A172 (cell line): ENCODE data around the gene FZD10. TPM values are rescaled to one million over a fixed set of nuclear protein-coding genes. Genes with fewer than 3 reads are reported as not detected.

ENCODE experiments used
- DNase-seq: peaks from one replicate; pipeline ENCODE4 v3.0.0-alpha.2; 2015; ENCODE audit warnings: low spot score
- total RNA-seq: library from RNA; depleted of rRNA; stranded (reverse); fragments of >200 nt; shearing (Covaris generic); gene quantifications from 2 replicates; pipeline ENCODE4 v1.2.3, GENCODE V29; 2014

FZD10 gene
- total RNA-seq, 1 experiment from 2014 or later, result not detected

DNA sequence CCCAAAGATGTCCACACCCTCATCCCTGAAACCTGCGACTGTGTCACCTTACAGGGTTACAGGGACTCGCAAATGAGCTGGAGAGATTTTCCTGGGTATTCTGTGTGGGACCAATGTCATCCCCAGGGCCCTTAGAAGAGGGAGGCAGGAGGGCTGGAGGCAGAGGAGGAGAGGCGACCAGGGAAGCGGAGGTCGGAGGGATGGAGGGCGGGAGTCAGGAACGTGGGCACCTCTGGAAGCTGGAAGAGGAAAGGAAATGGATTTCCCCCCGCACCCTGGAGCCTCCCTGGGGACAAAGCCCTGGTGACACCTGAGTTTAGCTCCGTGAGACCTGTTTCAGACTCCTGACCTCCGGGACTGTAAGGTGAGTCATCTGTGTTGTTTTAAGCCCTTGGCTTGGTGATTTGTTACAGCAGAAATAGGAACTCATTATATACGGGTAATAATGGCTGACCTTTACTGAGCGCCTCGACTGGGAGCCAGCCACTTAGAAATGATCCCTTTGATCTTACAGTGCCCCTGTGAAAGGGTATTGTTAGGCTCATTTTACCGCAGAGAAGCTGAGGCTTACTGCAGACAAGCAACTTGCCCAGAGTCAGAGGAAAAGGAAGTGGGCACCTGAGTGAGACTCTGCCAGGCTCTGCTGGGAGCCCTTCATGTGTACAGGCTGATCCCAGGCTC lies 29.3 kb upstream of the FZD10 start:
- no peak for DNase-seq

DNA sequence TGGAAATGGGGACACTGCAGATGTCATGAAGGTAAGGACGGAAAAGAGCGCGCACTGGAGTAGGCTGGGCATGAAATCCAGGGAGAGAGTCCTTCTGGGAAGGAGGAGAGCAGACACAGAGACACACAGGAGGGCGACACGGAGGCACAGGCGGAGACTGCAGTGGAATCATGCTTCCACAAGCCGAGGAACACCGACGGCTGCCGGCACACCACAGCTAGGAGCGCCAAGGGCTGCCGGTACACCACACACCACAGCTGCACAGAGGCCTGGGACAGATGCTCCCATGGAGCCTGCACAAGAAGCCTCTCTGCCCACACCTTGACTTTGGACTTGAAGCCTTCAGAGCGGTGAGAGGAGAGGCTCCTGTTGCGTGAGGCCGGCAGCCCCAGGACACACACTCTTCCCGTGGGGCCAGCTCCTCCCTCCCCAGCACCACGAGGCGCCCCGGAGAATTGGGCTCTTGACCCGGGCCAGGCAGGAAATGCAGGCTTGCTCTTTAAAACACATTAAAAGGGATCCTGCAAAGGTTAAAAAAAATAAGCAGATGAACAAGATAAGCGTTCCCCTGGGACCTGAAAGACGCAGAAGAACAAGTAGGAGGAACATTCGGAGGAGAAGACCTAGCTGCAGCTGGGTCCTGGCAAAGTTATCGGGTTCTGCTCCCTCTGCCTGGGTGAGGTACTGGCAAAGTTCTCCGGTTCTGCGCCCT lies 28.3 kb upstream of the FZD10 start:
- no peak for DNase-seq

DNA sequence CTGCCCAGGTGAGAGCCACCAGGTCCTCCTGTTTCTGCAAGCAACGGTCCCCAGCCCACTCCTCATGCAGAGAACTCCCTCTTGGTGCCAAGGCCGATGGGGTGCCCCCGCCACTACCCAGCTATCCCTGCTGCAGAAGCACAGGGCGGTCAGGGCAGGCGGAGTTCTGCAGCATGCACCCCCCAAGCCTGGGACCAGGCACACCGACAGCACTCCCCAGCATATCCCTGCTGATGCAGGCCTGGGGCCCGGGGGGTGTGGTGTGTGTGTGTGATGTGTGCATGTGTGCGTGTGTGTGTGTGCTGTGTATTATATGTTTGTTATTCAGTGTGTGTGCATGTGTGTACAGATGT lies 27.7 kb upstream of the FZD10 start:
- DNase-seq, result no peak

DNA sequence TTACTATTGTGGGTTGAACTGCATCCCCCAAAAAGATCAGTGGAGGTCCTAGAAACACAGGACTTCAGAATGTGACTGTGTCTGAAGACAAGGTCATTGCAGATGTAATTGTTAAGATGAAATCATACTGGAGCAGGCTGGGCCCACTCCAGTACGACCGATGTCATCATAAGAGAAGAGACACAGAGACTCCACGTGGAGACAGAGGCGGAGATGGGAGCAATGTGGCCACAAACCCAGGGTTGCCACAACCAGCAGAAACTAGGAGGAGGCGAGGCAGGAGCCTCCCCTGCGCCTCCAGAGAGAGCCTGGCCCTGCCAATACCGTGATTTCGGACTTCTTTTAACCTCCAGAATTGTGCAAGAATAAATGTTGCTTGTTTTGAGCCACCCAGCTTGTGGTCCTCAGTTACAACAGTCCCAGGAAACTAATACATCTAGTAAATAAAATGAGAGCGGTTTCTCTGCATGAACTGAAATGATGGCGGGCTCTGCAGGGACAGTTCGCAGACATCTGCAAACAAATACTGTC lies 25.7 kb upstream of the FZD10 start:
- DNase-seq, result no peak

DNA sequence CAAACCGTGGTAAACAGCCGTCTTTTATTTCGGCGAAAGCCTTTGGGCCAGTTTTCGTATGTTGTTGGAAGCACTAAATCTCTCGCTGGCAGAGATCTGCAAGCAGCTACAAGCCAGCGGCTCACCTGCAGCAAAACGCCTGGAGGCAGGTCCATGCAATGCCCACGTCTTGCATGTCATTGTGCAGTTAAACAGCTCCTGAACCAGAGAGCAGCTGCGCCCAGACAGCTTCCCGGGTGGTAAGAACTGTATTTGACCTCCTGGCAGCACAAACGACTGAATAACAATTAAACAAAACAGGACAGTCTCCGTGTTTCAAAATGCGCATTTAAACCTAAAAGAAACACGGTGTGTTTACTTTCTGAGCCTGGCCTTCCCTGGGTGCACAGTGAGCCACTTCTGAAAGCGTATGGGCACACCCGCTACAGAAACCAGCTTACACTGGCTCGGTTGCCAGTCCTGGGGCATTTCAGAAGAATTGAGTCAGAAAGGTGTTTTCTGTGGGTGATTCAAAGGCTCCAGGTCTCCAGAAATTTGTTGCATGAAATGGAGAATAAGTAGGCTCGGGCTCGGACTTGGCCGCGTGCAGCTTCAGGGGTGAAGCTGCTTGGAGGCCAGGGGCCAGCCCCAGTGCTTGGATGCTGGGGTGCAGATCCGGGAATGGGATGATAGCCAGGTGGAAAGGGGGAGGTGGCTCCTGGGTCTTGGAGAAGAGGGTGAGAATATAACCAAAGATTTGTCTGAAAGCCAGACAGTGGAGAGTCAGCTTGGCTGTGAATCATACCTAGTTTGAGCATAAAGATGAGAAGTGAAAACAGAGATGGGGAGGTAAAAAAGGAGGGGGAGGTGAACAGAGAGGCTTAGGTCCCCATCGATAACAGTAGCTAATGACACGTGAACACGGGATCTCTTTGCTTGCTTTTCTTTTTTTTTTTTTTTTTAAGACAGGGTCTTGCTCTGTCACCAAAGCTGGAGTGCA lies 24.9 kb upstream of the FZD10 start:
- no peak for DNase-seq

DNA sequence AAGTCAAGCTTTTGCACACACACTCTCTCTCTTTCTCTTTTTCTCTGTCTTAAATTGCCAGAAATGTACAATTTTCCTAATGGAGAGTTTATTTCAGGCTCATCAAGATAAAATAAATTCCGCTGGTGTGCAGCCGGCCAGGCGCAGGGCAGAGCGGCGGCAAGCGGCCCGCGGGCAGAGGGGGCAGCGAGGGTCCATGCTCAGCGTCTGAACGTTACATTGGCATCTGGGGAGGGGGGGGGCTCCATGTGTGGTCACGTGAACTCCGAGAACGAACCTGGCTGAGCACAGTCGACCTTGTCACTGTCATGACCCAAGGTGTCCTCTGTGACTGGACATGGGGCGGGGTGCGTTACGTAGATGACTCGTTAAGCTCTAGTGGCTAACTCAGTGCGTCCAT lies 23.8 kb upstream of the FZD10 start:
- DNase-seq, result no peak

DNA sequence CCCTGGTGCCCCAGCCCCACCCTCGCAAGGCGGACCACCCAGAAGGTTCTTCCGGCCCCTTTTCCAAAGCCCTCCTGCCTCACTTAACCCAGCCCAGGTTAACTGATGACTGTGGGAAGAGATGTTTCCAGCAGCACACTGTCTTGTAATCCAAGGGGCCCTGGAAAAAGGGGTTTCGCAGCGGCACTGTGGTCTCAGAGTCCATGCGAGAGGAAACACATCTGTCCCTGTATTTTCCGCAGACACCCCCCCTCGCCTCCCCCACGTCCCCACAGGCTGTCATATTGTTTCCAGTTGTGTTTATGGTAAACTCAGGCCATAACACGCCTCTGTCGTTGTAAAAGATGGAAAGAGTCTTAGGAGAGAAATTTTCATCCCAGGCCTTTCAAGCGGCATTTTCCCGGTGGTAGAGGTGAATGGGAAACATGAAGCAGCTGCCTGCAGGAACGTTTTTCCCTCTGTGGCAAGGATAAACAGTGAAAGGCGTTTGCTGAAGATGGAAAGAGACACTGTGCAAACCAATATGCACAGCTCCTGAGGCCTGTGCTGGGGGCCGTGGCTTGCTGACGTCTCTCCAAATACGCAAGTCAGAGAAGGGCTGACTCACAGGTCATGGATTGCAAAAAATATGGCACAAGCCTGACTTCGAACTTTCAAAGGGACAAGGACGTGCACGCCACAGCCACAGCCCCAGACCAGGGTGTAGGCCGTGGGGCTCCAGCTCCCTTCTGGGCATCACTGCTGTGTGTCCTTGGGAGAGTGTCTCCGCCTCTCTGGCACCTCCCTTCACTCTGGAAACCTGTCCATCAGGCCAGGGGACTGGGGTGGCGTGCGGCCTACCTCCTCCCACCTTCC lies 22.5 kb upstream of the FZD10 start:
- no peak for DNase-seq

DNA sequence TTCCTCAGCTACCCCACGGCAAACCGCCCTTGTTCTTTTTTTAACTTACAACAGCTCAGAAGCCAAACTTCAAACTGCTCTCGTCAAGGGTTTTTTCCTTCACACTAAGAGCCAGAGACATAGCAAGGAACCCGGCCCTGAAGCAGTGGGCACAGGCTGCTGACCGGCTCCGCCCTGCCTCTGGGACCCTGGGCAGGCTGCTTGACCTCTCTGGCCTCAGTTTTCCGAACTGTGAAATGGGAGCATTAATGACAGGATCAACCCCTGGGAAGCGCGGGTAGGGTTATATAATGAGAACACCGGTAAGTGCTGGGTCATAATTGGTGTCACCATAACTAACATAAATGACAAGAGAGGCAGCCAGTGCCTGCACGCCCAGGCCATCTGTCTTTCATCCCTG lies 21.2 kb upstream of the FZD10 start:
- no peak for DNase-seq

DNA sequence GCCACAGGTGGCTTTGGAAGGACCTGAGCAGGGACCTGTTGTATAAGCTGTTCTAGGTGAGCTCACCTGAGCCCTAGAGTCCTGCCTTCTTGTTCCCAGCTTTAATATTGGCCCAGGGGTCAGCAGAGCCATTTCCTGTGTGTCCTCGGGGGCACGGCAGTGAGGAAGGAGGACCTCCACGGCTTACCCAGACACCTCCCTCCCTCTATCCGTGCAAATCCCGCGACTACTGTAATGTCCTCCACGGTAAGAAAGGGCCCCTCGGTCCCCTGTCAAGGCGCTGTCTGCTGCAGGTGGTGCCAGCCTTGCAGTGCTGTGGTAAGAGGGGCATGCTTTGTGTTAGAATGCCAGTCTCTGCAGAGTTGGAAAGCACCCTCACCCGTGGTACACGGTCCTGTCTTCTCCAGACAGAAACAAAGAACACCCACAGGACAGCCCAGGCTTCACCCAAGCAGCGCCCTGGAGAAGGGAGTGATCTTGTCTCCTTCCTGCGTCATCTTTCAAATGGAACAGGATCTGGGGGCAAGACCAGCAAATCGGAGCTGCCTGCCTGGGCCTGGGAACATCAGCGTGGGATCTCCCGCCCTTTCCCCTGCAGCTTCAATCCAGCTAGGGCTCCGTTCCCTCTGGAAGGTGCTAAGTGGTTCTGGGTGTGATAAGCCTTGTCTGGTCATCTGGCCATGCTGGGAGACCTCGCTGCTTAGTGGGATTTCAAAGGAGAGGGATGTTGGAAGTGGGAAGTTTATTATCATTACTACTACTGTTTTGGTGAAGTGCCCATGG lies 20.2 kb upstream of the FZD10 start:
- no peak for DNase-seq

DNA sequence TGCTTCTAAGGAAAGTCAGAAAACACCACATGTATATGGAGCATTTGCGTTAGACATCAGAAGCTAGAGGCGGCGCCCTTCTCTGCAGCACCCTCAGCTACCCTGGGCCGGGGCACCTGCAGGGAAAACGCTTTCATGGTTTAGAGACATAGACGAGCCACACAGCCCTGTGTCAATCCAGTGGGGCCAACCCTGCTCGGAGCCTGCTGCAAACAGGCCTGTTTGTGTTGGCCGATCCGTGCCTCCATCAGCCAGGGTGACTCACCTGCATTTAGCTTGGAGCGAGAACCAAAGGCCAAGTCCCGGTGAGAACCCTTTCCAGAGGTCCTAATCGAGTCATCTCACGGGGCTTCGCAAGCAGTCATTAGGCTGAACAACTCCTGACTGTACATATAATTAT lies 19.5 kb upstream of the FZD10 start:
- no peak for DNase-seq

DNA sequence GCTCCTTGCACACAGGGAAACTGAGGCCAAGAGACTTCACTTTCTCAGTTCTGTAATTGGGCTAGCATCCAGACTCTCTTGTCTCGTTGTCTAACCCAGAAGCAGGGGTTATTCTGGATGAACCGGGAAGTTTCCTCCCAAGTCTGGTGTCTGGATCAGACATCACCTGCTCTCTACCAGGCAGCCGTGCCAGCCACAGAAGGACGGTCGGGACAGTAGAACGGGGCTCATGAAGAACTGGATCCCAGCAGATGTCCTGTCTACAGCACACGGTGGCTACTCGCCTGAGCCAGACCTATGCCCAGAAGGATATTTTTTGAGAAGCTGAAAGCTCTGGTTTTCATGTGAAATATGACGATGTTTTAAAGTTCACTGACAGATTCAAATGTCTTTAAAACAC lies 19.1 kb upstream of the FZD10 start:
- DNase-seq, result no peak

DNA sequence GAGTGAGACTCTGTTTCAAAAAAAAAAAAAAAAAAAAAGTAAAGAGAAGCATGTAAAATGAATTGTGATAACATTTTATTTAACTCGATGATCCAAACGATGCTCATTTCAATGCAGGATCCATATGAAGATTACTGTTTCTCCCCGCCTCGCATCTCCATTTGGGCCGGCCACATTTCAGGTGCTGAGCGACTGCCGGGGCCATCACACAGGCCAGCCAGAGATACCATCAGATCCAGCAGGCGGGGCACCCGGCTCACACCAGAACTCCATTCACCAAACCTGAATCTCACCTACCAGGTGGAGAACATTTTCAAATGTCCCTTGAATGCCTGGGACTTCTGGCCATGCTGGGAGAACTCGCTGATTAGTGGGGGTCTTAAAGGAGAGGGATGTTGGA lies 18.0 kb upstream of the FZD10 start:
- no peak for DNase-seq

DNA sequence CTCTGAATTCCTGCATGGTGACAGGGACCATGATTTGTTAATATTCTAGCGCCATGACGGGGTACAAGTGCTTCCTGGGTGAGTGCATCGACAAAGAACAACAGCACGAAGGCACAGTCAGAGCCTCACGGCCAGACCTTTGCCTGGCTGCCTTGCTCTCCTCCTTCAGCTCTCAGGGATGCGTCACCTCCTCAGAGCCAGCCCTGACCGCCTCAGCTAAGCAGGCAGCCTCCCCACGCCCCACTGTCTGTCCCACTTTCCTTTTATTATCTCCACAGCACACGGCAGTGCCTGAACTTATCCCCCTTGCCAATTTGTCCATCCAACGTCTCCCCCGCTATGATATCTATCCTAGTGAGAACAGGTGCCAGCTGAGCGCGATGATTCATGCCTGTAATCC lies 16.5 kb upstream of the FZD10 start:
- DNase-seq, result no peak

DNA sequence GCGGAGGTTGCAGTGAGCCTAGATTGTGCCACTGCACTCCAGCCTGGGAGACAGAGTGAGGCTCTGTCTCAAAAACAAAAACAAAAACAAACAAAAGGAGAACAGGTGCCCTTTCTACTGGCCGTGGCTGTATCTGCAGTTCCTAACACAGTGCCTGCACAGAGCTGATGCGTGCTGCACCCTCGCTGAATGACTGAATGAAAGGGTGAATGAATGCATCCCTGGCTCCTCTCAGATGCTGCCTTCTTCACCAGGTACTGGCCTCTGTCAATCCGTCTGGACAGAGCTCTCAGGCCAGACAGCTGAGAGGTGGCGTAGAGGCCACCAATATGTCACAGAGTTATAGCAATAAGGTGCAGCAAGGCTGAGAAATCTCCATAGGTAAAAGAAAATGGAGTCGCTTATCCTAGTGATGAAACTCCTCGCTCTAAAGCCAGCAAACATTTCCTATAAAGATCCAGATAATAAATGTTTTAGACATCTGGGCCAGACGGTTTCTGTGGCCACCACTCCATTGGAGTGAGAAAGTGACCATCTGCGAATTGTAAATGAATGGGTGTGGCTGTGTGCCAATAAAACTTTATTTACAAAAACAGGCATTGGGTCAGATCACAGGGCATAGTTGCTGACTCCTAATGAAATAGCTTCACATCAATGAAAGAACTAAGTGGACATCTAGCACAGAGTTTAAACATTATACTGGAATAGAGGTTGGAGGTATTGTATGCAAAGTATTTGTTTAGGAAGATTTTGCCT lies 15.9 kb upstream of the FZD10 start:
- DNase-seq, result no peak

DNA sequence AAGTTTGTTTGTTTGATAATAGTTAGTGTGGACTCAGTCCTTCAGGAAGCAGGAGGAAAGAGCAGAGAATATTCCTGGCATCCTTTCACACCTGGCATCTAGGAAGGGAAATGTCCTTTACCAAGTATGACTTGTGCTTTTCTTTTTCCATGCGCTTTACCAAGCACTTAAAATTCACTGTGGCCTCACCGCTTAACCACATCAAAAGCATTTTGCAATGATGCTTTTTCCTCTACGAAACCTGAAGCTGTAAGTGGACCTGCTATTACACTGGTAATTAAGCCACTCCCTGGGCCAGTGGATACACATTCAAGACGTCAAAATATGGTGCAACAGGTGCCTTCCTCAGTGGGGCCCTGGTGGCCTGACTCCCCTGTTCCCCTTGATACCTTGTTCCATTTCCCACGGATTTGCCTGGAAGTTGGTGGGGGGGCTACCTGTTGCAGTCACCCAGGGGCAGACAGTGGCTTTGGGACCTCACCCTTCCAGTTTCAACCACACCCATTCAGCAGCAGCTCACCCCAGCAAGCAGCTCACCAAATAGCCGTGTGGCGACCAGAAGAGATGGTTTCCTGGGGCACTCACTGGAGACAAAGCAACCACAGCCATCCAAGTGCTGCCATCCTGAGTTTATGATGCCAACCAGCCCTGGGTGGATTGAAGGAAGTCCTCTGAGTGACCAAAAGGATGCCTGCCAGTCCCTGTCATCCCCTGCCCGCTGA lies 14.2 kb upstream of the FZD10 start:
- no peak for DNase-seq

DNA sequence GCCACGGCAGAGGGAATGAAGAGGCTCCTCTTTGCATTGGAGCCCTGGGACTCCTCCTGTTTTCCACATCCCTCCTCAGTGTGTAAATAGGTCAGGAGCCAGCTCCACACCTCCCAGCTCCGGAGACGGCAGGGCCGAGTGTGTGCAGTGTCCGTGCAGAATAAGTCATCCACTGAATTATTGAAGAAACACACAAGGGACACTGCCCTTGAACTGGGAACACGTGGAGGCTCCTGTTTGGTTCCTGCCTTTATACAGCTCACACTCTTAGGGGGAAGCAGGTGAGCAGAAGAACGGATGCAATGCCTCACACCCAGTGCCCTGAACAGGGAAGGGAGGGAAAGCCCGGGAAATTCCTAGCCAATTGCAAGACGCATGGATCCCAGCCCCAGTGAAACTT lies 10.4 kb upstream of the FZD10 start:
- no peak for DNase-seq

DNA sequence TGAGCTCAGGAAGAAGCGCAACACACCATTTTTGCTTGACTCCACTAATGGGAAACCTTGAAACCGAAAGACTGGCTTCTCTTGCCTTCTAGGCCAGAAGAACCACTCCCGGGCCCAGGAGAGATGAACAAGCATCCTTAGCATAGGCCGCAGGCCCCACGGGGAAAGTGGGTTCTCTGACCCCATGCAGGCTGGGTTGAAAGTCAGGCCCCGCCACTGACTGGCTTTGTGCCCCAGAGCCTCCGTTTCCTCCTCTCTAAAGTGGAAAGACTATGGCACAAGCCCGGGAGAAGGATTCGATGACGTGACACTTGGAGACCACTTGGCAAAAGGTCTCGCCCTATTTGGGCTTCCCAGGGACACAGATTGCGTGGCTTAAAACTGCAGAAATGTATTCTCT lies 9.9 kb upstream of the FZD10 start:
- no peak for DNase-seq

DNA sequence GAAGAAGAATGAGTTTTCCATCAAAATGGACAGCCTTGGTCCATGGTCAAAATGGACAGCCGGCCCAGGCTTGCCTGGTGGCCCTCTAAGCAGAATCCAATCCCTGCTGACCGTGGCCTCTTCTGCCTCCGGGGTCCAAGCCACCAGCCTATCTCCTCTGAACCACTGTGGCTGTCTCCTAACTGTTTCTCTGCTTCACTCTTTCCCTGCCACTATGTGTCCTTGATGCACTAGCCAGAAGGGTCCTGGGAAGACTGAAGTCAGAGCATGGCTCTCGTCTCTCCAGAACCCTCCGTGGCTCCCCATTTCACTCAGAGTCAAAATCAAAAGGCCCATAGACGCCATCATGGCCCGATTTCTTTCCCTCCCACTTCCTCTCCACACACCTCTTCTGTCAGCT lies 8.5 kb upstream of the FZD10 start:
- DNase-seq, result no peak
